ENCODE measurements around the gene TTI1. TPM values are rescaled to one million over a fixed set of nuclear protein-coding genes. Genes with fewer than 3 reads are reported as not detected.

Gene TTI1
- total RNA-seq, 1 donor from 2014 or later = 18.0 TPM

DNA sequence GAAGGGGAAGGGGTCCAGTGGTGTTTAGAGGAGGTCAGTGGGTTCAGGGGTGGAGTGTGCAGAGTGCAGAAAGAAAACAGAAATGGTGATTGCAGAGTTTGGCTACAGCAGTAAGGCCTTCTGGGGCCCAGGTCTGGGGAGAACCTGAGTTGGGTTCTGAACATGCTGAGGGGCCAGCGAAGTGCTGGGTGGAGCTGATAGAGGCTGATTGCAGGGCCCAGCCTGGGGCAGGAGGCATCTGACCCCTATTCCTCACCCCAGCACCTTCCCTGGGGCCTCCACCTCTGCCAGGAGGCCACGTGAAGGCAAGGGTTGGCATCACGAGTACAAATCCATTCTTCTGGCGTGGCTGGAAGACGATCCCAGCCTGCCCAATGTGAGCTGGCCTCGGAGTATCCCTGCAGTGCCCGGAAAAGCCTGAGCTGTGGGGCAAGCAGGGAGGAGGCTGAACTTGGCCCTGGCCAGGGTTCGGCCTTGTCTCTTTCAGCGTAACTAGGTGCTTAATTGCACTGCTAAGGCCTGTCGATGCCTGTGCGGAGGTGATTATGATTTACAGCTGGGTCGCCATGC is 95.0 kb downstream of the TTI1 start:
- DNase-seq (ENCODE audit: low spot score in 2 of 2) = no peak
- no peak overlapping the region for H3K27ac ChIP-seq
- no peaks in the 10 kb centered on the region for H3K4me1 ChIP-seq
- H3K4me3 ChIP-seq = no peak overlapping the region
- TF ChIP-seq, protein P1, sequence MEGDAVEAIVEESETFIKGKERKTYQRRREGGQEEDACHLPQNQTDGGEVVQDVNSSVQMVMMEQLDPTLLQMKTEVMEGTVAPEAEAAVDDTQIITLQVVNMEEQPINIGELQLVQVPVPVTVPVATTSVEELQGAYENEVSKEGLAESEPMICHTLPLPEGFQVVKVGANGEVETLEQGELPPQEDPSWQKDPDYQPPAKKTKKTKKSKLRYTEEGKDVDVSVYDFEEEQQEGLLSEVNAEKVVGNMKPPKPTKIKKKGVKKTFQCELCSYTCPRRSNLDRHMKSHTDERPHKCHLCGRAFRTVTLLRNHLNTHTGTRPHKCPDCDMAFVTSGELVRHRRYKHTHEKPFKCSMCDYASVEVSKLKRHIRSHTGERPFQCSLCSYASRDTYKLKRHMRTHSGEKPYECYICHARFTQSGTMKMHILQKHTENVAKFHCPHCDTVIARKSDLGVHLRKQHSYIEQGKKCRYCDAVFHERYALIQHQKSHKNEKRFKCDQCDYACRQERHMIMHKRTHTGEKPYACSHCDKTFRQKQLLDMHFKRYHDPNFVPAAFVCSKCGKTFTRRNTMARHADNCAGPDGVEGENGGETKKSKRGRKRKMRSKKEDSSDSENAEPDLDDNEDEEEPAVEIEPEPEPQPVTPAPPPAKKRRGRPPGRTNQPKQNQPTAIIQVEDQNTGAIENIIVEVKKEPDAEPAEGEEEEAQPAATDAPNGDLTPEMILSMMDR (IDR thresholded peaks at IDR 0.05) = no peak
- intact Hi-C loops (cut with DNase I) = no loop called here
- no peaks in the 10 kb centered on the region for H3K9me3 ChIP-seq
- no peaks in the 10 kb centered on the region for H3K27me3 ChIP-seq
- H3K36me3 ChIP-seq = no peaks in the 10 kb centered on the region

DNA sequence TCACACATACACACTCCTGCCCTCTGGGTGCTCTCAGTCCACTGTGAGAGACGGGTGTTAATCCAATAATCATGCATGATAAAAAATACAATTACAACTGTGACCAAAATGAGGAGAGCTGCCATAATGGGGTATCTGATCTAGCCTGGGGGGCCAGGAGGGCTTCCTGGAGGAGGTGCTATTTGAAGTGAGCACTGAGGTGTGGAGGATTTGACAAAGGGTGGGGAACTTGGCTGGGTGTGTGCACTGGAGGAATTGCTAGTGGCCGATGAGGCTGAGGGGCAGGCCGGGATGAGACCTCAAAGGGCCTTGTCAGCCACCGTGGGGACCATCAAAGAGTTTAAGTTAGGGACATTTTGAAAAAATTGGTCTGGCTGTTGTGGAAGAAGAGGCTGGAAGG is 95.6 kb downstream of the TTI1 start:
- H3K27ac ChIP-seq = no peak overlapping the region
- no peak overlapping the region for H3K4me3 ChIP-seq
- intact Hi-C loops (cut with DNase I) = no loop called here
- DNase-seq (ENCODE audit: low spot score in 2 of 2) = no peak
- no peaks in the 10 kb centered on the region for H3K36me3 ChIP-seq
- TF ChIP-seq, protein P1 (IDR thresholded peaks at IDR 0.05) = no peak
- H3K9me3 ChIP-seq = no peaks in the 10 kb centered on the region
- H3K4me1 ChIP-seq = no peaks in the 10 kb centered on the region
- no peaks in the 10 kb centered on the region for H3K27me3 ChIP-seq

DNA sequence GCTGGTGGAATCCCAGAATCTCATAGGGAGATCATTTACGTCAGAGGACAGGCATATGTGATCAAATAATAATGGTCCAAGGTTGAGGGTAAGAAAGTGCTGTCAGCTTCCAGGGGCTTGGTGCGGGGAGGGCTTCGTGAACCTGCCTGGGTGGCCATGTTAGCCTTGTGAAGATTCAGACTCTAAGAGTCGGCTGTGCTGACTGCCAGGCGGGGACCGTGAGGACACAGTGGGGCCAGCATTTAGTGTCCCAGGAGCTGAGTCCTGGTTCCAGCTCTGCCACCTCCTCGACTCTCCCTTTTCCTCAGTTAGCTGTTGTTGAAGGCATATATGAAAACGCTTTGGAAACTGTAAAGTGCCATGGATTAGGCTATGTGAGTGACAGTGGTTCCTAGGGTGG is 96.8 kb downstream of the TTI1 start:
- Histone ChIP-seq H3K4me3 (no peak overlapping the region), H3K4me1 (no peaks in the 10 kb centered on the region), H3K27me3 (no peaks in the 10 kb centered on the region), H3K27ac (no peak overlapping the region), H3K9me3 (no peaks in the 10 kb centered on the region), H3K36me3 (no peaks in the 10 kb centered on the region)
- intact Hi-C loops (cut with DNase I) = no loop called here
- DNase-seq (ENCODE audit: low spot score in 2 of 2) = no peak
- TF ChIP-seq, protein P1 (IDR thresholded peaks at IDR 0.05) = no peak

DNA sequence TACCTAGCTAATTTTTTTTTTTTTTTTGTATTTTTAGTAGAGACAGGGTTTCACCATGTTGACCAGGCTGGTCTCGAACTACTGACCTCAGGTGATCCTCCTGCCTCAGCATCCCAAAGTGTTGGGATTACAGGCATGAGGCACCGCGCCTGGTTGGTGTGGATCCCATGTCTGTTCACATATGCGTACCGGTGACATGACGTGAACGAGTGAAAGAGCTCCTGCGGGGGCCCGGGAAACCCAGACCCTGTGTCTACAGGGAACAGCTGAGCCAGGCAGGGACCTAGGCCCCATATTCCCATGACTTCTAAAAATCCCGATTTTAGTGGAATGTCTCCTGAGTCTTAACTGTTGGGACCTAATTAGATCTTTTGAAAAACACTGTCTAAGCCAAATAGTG is 97.2 kb downstream of the TTI1 start:
- intact Hi-C loops (cut with DNase I) = no loop called here
- TF ChIP-seq, protein P1 (IDR thresholded peaks at IDR 0.05) = no peak
- Histone ChIP-seq H3K4me1 (no peaks in the 10 kb centered on the region), H3K36me3 (no peaks in the 10 kb centered on the region), H3K27ac (no peak overlapping the region), H3K4me3 (no peak overlapping the region), H3K9me3 (no peaks in the 10 kb centered on the region), H3K27me3 (no peaks in the 10 kb centered on the region)
- no peak for DNase-seq (ENCODE audit: low spot score in 2 of 2)

DNA sequence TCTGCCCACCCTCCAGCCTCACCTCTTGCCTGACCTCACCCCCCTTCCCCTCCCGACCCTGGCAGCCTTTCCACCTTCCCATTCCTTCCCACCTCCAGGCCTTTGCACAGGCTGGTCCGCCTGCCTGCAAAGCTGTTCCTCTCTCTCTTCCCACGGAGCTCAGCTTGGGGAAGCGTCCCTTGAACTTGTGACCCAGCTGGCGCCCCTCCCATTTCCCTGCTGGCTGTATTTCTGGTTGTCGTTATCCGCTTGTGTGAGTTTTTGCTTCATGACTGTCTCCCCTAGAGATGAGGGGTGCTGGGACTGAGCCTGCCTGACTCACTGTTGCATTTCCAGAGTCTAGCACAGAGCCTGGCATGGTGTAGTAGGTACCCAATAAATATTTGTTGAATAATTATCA is 97.8 kb downstream of the TTI1 start:
- H3K9me3 ChIP-seq = no peaks in the 10 kb centered on the region
- no peaks in the 10 kb centered on the region for H3K36me3 ChIP-seq
- H3K27ac ChIP-seq = no peak overlapping the region
- intact Hi-C loops (cut with DNase I) = no loop called here
- no peak overlapping the region for H3K4me3 ChIP-seq
- no peaks in the 10 kb centered on the region for H3K4me1 ChIP-seq
- H3K27me3 ChIP-seq = no peaks in the 10 kb centered on the region
- TF ChIP-seq, protein P1 (IDR thresholded peaks at IDR 0.05) = no peak
- no peak for DNase-seq (ENCODE audit: low spot score in 2 of 2)

Data from ascending aorta (tissue), 2 donors.